ENCODE data around the gene CETN3. TPM values are rescaled to one million over a fixed set of nuclear protein-coding genes. Genes with fewer than 3 reads are reported as not detected.
"Not testable (repeated sequence)": the region's sequence is repeated elsewhere in the genome, so short reads cannot be mapped to it uniquely, and the experiment has no call there.

CETN3 gene
- total RNA-seq, 1 donor = 1.8 TPM

DNA sequence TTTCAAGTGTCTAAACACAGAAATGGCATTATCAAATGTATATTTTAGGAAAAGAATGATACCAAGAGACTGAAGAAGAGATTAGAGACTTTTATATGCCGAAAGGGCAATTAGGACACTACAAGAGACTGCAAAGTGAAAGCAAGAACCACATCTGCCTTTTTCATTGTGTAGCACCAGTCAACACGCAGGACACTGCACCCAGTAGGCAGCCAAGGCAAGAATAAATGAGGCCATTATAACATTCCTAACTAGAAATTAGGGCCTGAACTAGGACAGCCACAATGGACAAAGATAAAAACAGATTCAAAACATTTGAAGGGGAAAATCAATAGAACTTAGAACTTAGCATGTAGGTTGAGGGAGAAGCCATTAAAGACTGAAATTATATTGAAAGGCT, 10.8 kb downstream of the CETN3 start:
- no peaks in the 10 kb centered on the region for H3K27me3 ChIP-seq (ENCODE audit: insufficient read depth, low read length)
- H3K9me3 ChIP-seq (ENCODE audit: low read depth, low read length) = no peaks in the 10 kb centered on the region
- no peaks in the 10 kb centered on the region for H3K4me1 ChIP-seq (ENCODE audit: insufficient read depth, low read length)
- no peak overlapping the region for H3K4me3 ChIP-seq (ENCODE audit: low read length)

DNA sequence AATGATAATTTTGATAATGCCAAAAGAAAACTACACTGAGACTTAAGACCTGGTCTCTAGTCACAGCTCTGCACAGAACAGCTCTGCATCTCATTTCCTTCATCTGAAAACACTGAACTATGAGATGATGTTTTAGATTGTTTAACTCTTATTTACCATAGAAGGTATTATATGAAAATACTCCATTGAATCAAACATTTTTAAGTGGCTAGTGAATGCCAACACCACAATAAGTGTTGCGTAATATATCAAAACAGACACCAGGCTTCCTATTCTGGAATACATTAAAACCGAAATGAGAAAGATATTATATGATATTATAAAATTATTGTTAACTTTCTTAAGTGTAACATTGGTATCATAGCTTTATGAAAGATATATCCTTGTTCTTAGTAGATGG, 14.6 kb downstream of the CETN3 start:
- Histone ChIP-seq H3K27me3 (ENCODE audit: insufficient read depth, low read length) (no peaks in the 10 kb centered on the region), H3K9me3 (ENCODE audit: low read depth, low read length) (no peaks in the 10 kb centered on the region), H3K4me1 (ENCODE audit: insufficient read depth, low read length) (no peaks in the 10 kb centered on the region), H3K4me3 (ENCODE audit: low read length) (no peak overlapping the region)

DNA sequence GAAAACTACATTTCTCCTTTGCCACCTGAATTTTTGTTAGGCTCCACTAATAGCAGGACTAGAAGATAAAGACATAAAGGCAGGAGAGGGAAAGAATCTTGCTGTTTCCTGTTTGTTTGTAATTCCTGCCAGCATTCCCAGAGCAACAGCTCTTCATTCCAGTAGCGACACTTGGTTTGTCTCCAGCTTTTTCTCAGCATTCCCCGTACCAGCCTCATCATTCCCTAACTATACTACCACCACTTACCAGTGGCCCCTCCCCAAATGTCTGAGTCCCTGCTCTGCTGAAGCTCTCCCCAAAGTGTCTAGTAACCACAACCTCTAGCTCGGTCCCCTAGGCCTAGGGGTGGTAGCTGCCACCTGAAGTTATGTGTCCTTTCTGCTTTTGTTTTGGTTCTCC, 18.6 kb downstream of the CETN3 start:
- Histone ChIP-seq H3K4me1 (ENCODE audit: insufficient read depth, low read length) (no peaks in the 10 kb centered on the region), H3K9me3 (ENCODE audit: low read depth, low read length) (no peaks in the 10 kb centered on the region), H3K27me3 (ENCODE audit: insufficient read depth, low read length) (no peaks in the 10 kb centered on the region), H3K4me3 (ENCODE audit: low read length) (no peak overlapping the region)

DNA sequence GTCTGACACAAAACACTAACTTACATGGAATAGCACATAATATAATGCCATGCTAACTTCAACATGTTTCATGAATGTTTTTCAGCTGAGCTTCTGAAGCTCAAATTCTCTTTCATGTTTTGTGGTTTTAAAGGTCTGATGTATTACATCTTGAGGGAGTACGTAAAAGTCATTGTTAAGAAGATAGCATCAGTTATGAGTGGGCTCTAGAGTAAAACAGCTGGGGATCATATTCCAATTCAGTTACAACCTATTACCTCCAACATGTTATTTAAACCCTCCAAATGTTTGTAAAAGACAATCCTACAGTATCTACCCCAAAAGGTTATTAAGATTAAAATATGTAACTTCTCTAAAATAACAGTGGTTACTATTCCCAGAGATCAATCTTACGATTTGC, 19.2 kb downstream of the CETN3 start:
- no peaks in the 10 kb centered on the region for H3K9me3 ChIP-seq (ENCODE audit: low read depth, low read length)
- no peaks in the 10 kb centered on the region for H3K27me3 ChIP-seq (ENCODE audit: insufficient read depth, low read length)
- no peaks in the 10 kb centered on the region for H3K4me1 ChIP-seq (ENCODE audit: insufficient read depth, low read length)
- H3K4me3 ChIP-seq (ENCODE audit: low read length) = no peak overlapping the region

DNA sequence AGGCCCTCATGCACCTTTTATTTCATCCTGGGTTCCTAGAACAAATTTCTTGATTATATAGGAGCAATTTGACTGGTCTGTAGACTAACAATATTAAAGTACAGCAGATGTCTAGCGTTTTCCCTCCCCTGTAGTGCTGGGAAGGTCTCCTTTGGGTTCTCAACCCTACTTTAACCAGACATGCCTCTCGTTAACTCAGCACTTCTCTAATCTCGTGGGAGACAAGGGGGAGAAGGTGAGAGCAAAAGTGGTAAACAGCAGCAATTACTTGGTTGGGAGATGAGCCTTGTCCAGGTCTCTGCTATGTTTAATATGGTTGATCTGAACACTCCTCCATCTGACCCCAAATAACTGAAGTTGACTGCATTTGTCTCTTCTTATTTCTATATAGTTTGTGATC, 22.0 kb downstream of the CETN3 start:
- Histone ChIP-seq H3K4me3 (ENCODE audit: low read length) (no peak overlapping the region), H3K4me1 (ENCODE audit: insufficient read depth, low read length) (no peaks in the 10 kb centered on the region), H3K27me3 (ENCODE audit: insufficient read depth, low read length) (no peaks in the 10 kb centered on the region), H3K9me3 (ENCODE audit: low read depth, low read length) (no peaks in the 10 kb centered on the region)

DNA sequence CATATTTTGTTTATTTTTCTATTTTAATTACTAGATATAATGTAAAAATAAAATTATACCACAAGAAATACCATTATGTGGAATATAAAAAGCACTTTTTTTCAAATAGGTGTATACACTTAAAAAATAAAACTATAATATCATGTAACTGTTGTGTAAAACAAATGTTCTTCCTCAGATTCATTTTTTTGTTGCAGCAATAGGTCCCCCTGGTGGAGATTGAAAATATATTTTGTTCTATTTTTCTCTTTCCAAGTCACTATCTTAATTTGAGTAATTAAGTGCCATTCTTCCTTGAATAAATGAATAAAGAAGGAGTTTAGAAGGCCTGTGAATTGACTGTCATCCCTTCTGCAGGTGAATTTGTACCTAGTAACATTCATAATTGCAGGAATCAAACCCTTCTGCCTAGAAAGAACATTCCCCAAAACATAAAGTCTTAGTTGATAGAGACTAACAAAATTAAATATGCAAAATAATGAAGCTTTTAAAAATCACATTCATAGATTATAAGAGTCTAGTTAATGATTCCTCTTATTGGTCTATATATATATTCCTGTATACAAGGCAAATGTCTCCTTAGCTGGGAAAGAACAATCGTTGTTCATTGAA, 23.4 kb downstream of the CETN3 start:
- Histone ChIP-seq H3K4me1 (ENCODE audit: insufficient read depth, low read length) (no peaks in the 10 kb centered on the region), H3K4me3 (ENCODE audit: low read length) (no peak overlapping the region), H3K27me3 (ENCODE audit: insufficient read depth, low read length) (no peaks in the 10 kb centered on the region)

DNA sequence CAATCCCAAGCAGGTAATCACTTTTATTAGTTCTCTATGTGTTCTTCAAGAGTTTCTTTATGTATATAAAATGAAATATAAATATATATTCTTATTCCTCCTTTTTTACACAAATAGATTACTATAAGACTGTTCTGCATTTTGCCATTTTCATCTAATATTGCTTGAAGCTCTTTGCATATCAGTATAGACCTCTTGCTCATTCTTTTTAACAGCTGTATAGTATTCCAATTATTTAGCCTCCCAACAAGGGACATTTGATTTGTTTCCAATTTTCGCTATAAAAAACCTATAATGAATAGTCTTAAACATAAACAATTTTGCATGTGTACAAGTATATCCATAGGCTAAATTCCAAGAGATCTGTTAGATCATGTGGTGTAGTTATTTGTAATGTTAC, 25.2 kb downstream of the CETN3 start:
- Histone ChIP-seq H3K4me1 (ENCODE audit: insufficient read depth, low read length) (no peaks in the 10 kb centered on the region), H3K4me3 (ENCODE audit: low read length) (no peak overlapping the region), H3K9me3 (ENCODE audit: low read depth, low read length) (no peaks in the 10 kb centered on the region), H3K27me3 (ENCODE audit: insufficient read depth, low read length) (no peaks in the 10 kb centered on the region)

More for the DNA sequence above, 23.4 kb downstream of the CETN3 start:
- H3K9me3 ChIP-seq (ENCODE audit: low read depth, low read length) = no peaks in the 10 kb centered on the region

DNA sequence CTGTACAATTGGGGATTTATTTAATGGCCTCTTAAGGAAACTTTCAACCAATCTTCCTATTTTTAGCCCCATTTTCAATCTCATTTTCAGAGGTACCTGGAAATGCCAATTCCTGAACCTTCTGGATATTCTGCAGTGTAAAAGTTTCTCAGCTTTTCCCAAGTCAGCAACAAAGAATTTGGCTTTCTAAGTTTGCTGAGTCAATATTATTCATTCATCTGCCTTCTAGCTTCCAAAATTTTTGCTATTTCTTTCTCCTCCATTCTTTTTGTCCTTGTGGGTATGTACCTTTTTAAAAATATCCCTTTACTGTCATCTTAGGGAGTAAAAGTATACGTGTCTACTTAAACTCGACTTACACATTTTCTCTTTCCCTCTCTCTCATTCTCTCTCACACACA, 25.7 kb downstream of the CETN3 start:
- no peaks in the 10 kb centered on the region for H3K4me1 ChIP-seq (ENCODE audit: insufficient read depth, low read length)
- no peaks in the 10 kb centered on the region for H3K9me3 ChIP-seq (ENCODE audit: low read depth, low read length)
- no peaks in the 10 kb centered on the region for H3K27me3 ChIP-seq (ENCODE audit: insufficient read depth, low read length)
- H3K4me3 ChIP-seq (ENCODE audit: low read length) = no peak overlapping the region

DNA sequence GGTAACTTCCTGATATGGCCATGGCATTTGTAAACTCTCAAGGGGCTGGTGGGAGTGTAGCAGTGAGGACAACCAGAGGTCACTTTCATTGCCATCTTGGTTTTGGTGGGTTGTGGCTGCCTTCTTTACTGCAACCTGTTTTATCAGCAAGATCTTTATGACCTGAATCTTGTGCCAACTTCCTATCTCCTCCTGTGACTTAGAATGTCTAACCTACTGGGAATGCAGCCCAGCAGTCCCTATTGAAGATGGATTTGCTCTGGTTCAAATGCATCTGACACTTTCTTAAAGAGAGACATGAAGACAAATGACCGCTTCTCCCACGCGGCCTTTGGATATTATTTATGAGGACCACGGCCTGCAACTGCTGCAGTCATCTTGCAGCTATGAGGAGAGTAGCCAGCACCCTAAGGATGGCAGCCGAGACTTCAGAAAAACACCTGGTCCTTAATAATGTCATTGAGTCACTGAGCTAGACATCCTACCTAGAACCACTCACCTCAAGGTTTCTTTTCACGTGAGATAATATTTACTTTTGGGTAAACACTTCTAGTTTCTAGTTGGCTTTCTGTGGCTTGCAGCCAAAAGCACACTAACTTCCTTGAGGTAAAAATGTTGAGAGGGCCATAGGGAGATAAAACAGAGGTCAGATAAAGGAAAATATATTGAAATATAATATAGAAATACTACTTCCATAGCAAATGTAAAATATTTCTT, 28.2 kb downstream of the CETN3 start:
- Histone ChIP-seq H3K4me1 (ENCODE audit: insufficient read depth, low read length) (no peaks in the 10 kb centered on the region), H3K4me3 (ENCODE audit: low read length) (no peak overlapping the region), H3K9me3 (ENCODE audit: low read depth, low read length) (no peaks in the 10 kb centered on the region), H3K27me3 (ENCODE audit: insufficient read depth, low read length) (no peaks in the 10 kb centered on the region)

DNA sequence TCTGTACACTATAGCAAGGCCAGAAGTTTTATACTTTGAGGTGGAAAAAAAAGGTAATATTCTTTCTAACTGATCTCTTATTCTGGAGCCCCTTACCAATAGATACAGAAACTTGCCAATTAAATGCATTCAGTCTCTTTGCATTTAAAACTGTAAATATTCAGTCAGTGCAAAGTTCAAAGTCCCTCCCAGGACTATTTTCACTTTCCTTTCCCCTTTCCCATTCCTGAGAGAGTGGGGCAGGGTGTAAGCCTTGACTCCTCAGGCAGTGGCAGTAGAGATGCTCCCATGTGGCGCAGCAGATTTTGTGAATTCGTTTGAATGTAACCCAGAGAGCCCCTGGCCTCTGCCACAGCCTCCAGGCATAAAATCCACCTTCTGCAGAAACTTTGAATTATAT, 29.9 kb downstream of the CETN3 start:
- H3K4me1 ChIP-seq (ENCODE audit: insufficient read depth, low read length) = no peaks in the 10 kb centered on the region
- no peaks in the 10 kb centered on the region for H3K27me3 ChIP-seq (ENCODE audit: insufficient read depth, low read length)
- H3K9me3 ChIP-seq (ENCODE audit: low read depth, low read length) = no peaks in the 10 kb centered on the region
- no peak overlapping the region for H3K4me3 ChIP-seq (ENCODE audit: low read length)

DNA sequence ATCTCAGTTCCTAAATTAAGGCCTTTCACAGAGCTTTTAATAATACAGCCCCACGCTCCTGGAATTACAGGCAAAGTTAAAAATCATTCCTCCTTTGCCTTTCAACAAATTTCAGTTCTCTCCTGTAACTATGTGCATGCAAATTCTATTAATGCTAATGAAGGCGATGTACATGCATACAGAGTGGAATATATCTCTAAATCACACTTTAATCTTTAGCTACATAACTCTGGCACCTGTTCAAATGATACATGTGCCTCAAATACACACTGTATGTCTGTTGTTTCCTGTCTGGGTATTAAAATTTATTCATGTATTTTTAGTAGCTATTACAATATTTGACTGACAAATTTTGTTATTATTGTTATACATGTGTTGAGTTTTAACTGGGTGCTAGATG, 30.8 kb downstream of the CETN3 start:
- H3K4me1 ChIP-seq (ENCODE audit: insufficient read depth, low read length) = no peaks in the 10 kb centered on the region
- H3K27me3 ChIP-seq (ENCODE audit: insufficient read depth, low read length) = no peaks in the 10 kb centered on the region
- H3K9me3 ChIP-seq (ENCODE audit: low read depth, low read length) = no peaks in the 10 kb centered on the region
- no peak overlapping the region for H3K4me3 ChIP-seq (ENCODE audit: low read length)

DNA sequence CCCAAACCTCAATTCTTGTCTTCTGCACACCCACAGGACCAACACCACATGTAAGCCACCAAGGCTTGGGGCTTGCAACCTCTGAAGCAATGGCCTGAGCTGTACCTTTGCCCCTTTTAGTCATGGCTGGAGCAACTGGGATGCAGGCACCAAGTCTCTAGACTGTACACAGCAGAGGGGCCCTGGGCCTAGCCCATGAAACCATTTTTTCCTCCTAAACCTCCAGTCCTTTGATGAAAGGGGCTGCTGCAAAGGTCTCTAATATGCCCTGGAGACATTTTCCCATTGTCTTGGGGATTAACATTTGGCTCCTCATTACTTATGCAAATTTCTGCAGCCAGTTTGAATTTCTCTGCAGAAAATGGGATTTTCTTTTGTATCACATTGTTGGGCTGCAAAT, 38.3 kb downstream of the CETN3 start:
- not testable (repeated sequence) for H3K4me3 ChIP-seq (ENCODE audit: low read length); H3K9me3 ChIP-seq (ENCODE audit: low read depth, low read length); H3K4me1 ChIP-seq (ENCODE audit: insufficient read depth, low read length); H3K27me3 ChIP-seq (ENCODE audit: insufficient read depth, low read length)

DNA sequence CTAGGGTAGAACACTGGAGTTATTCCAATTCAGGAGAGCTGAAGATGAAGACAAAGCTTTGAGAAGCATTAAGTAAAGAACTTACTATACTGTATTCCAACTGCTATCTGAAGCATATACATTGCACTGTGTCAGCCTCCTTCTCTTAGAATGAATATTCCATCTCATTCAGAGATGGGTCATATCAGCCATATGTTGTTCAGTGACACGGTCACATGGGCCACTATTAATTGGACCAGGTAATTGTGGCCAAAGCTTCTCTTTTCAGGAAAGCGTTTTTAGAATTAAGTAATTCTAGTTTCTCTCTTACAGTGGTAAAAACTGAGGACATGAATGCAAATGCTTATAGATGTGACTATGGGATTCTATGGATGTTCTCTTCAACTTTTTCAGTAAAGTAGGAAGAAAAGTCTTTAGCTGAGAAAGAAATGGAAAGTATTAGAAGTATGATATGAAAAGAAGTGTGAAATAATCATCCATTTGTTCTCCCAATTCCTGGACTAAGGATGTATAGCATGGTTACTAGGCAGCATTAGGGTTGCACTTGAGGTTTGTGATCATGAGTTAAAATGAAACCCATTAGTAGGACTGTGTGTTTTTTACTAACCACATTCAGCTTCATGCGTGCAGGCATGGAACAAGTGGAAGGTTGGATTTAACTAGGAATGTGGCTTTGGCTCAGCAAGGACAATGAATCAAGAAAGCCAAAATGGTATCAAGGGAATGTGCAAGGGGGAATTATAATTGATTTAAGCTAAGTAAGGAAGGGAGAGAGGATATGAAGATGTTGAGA, 40.9 kb downstream of the CETN3 start:
- Histone ChIP-seq H3K27me3 (ENCODE audit: insufficient read depth, low read length) (peaks cover 6% of the 10 kb centered on the region), H3K4me1 (ENCODE audit: insufficient read depth, low read length) (no peaks in the 10 kb centered on the region), H3K4me3 (ENCODE audit: low read length) (no peak overlapping the region), H3K9me3 (ENCODE audit: low read depth, low read length) (no peaks in the 10 kb centered on the region)

DNA sequence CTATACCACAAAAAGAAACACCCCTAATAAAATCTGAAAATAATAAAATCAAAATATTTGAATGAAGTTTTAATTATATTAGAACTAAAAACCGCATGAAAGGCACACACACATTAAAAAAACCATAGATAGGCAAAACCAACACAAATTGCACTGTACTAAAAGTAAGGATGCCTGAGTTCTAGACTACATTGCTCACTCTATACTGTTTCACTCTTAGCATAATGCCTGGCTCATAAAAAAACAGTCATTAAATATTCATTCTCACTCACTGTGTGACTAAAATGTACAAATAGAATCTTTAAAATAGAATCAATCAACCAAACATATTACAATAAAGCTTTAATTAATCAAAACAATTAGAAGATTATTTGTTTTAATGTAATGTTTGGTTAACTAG, 41.7 kb downstream of the CETN3 start:
- H3K27me3 ChIP-seq (ENCODE audit: insufficient read depth, low read length) = peaks cover 3% of the 10 kb centered on the region
- H3K9me3 ChIP-seq (ENCODE audit: low read depth, low read length) = no peaks in the 10 kb centered on the region
- H3K4me3 ChIP-seq (ENCODE audit: low read length) = no peak overlapping the region
- H3K4me1 ChIP-seq (ENCODE audit: insufficient read depth, low read length) = no peaks in the 10 kb centered on the region

DNA sequence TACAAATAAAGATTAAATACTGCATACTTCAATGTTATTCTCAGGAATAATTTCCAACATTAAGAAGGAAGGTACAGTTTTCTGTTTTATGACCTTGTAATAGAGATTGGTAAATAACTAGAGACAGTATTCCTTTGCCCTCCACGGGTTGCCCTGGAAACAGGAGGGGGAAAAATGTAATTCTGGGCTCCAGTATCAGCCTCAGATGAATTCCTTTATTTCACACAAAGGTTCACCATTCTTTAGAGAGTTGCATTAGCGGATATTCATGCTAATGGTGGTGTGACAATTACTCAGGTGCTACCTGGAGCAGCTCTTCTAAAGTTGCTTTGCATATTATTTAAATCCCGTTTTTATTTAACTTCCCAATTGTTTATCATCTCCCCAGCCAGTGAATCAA, 42.6 kb downstream of the CETN3 start:
- Histone ChIP-seq H3K4me1 (ENCODE audit: insufficient read depth, low read length) (no peaks in the 10 kb centered on the region), H3K27me3 (ENCODE audit: insufficient read depth, low read length) (peaks cover 3% of the 10 kb centered on the region), H3K4me3 (ENCODE audit: low read length) (no peak overlapping the region), H3K9me3 (ENCODE audit: low read depth, low read length) (no peaks in the 10 kb centered on the region)
